K562 (cell line): ENCODE measurements around the gene KAZALD1. TPM values are rescaled to one million over a fixed set of nuclear protein-coding genes. Genes with fewer than 3 reads are reported as not detected.
A peak's percentile ranks its signal among the peaks of the same experiment; 100 is the strongest.

ENCODE experiments used
- ATAC-seq: fragments of 200-7000 bp; cut with Tn5 transposase; 3 replicates; pipeline ENCODE4 v1.9.1; 2020; ENCODE audit warnings: moderate library complexity
- BruUV-seq: library from RNA; stranded (reverse); fragments of 400-500 nt; replicated peaks from 2 replicates; lab custom pipeline; 2021; lab: Mats Ljungman, UMichigan
- CTCF ChIA-PET: fragments of 300-600 bp; formaldehyde crosslinking; extraction: SDS; loops from one replicate; lab custom pipeline; 2021; ENCODE audit warnings: low intra/inter-chr PET ratio; lab: Yijun Ruan, JAX
- POLR2A ChIA-PET: fragments of 300-600, 350-650 bp; sonication (Branson Sonifier 250); formaldehyde crosslinking; extraction: SDS; loops from one replicate; lab custom pipeline; 2021; ENCODE audit warnings: antibody characterized with exemption, inconsistent platforms; lab: Yijun Ruan, JAX
- DNase-seq, 4 experiments: peaks; one replicate each; pipeline versions ENCODE4 v3.0.0 to v3.0.0-alpha.2; 2011 to 2018; ENCODE audit warnings: low spot score in 3 of 4, mixed read lengths in 3 of 4; ENCODE audit errors: extremely low read depth in 1 of 4
- FAIRE-seq: peaks from 2 replicates; lab custom pipeline; 2011; peaks lifted over from hg19 to GRCh38; lab: Jason Lieb, UNC
- H2AFZ ChIP-seq: 2 replicates; pipeline ENCODE4 v1.6.0; 2011; ENCODE audit warnings: low read depth, low read length, control low read depth, inconsistent platforms
- H3K27ac ChIP-seq: fragments of 200-600 bp; 3 replicates; pipeline ENCODE4 v1.8.0; 2011; ENCODE audit warnings: low read depth, mild to moderate bottlenecking, control low read depth, inconsistent platforms, low read length, moderate library complexity, mixed read lengths; ENCODE audit errors: extremely low read depth
- H3K27me3 ChIP-seq, 2 experiments: fragments of 300-600 bp in 1 of 2; 2 replicates in 1 of 2; 3 replicates in 1 of 2; pipeline versions ENCODE4 v1.6.0 to v1.8.0; 2011; ENCODE audit warnings: inconsistent platforms in 2 of 2, low read length in 2 of 2, mild to moderate bottlenecking in 1 of 2, mixed read lengths in 1 of 2, moderate library complexity in 1 of 2; ENCODE audit not compliant: control insufficient read depth in 2 of 2, insufficient read depth in 2 of 2
- H3K36me3 ChIP-seq: fragments of 300-600 bp; 3 replicates; pipeline ENCODE4 v1.8.0; 2011; ENCODE audit warnings: mild to moderate bottlenecking, low read length, inconsistent platforms; ENCODE audit not compliant: control insufficient read depth, insufficient read depth
- H3K4me1 ChIP-seq, 2 experiments: fragments of 200-600 bp in 1 of 2; replicated peaks in 1 of 2; 2 replicates in 1 of 2; 3 replicates in 1 of 2; pipeline versions ENCODE4 v1.5.1 to v1.8.0; 2011; ENCODE audit warnings: inconsistent platforms in 2 of 2, low read length in 2 of 2, mild to moderate bottlenecking in 1 of 2, mixed read lengths in 1 of 2, moderate library complexity in 1 of 2; ENCODE audit not compliant: control insufficient read depth in 2 of 2, insufficient read depth in 2 of 2
- H3K4me2 ChIP-seq: 2 replicates; pipeline ENCODE4 v1.6.1; 2011; ENCODE audit warnings: low read length, control low read depth, inconsistent platforms, mixed read lengths; ENCODE audit not compliant: insufficient read depth
- H3K4me3 ChIP-seq: fragments of 200-600 bp; sonication (generic), shearing (Covaris generic); 2 replicates; pipeline ENCODE4 v1.5.1; 2016; ENCODE audit warnings: control low read depth, inconsistent platforms
- H3K79me2 ChIP-seq: fragments of 200-600 bp; 3 replicates; pipeline ENCODE4 v1.8.0; 2011; ENCODE audit warnings: low read length, inconsistent platforms; ENCODE audit not compliant: control insufficient read depth, insufficient read depth
- H3K9ac ChIP-seq, 2 experiments: 2 replicates each; pipeline versions ENCODE4 v1.6.0 to v1.6.1; 2011; ENCODE audit warnings: low read depth in 2 of 2, low read length in 2 of 2, control low read depth in 1 of 2, inconsistent platforms in 1 of 2, mild to moderate bottlenecking in 1 of 2, mixed read lengths in 1 of 2; ENCODE audit not compliant: insufficient read depth in 1 of 2
- H3K9me1 ChIP-seq: one replicate; pipeline ENCODE4 v1.6.0; 2011; ENCODE audit warnings: inconsistent platforms, mild to moderate bottlenecking, low read length, moderate library complexity; ENCODE audit not compliant: control insufficient read depth, insufficient read depth
- H3K9me3 ChIP-seq: replicated peaks from 2 replicates; pipeline ENCODE4 v1.5.1; 2011; ENCODE audit warnings: low read depth, low read length, inconsistent platforms; ENCODE audit not compliant: control insufficient read depth, insufficient read depth
- H4K20me1 ChIP-seq: replicated peaks from 2 replicates; pipeline ENCODE4 v1.6.1; 2011; ENCODE audit warnings: low read length, inconsistent platforms, mixed read lengths; ENCODE audit not compliant: control insufficient read depth, insufficient read depth
- BRF1 ChIP-seq: IDR thresholded peaks from 3 replicates; pipeline ENCODE4 v1.6.1; 2011; ENCODE audit warnings: borderline replicate concordance, mild to moderate bottlenecking; ENCODE audit not compliant: insufficient read length; ENCODE audit errors: extremely low read depth
- CEBPB ChIP-seq: fragments of 450-650 bp; IDR thresholded peaks from 2 replicates; pipeline ENCODE4 v1.6.1; 2016; ENCODE audit warnings: missing genetic modification characterization, missing compliant biosample characterization
- FIP1L1 ChIP-seq: fragments of 200-400 bp; formaldehyde crosslinking; IDR thresholded peaks from 2 replicates; pipeline ENCODE4 v1.6.1; 2018; ENCODE audit warnings: mild to moderate bottlenecking, low read depth, low read length; ENCODE audit not compliant: poor library complexity, severe bottlenecking
- FOXA1 ChIP-seq: fragments of 450-650 bp; IDR thresholded peaks from 2 replicates; pipeline ENCODE4 v1.6.1; 2016; ENCODE audit warnings: mild to moderate bottlenecking, borderline replicate concordance
- KLF6 ChIP-seq: fragments of 250-450 bp; sonication (Bioruptor Pico); IDR thresholded peaks from 2 replicates; pipeline ENCODE4 v1.4.0; 2020; ENCODE audit warnings: mild to moderate bottlenecking, moderate library complexity, borderline replicate concordance
- RBM17 ChIP-seq: fragments of 200-400 bp; formaldehyde crosslinking; IDR thresholded peaks from 2 replicates; pipeline ENCODE4 v1.6.1; 2017; ENCODE audit warnings: low read depth, mild to moderate bottlenecking, low read length, borderline replicate concordance
- RNF219 ChIP-seq: fragments of 250-450 bp; sonication (Bioruptor Pico); IDR thresholded peaks from 2 replicates; pipeline ENCODE4 v1.5.0; 2022; ENCODE audit warnings: mild to moderate bottlenecking
- SMAD1 ChIP-seq: fragments of 150-350 bp; IDR thresholded peaks from 2 replicates; pipeline ENCODE4 v1.6.1; 2014; ENCODE audit warnings: low read length, low read depth; ENCODE audit not compliant: partially characterized antibody
- SMARCA5 ChIP-seq: fragments of 450-650 bp; IDR thresholded peaks from 2 replicates; pipeline ENCODE4 v1.6.1; 2016
- ZNF121 ChIP-seq: sonication (generic); formaldehyde crosslinking; conservative IDR thresholded peaks from 2 replicates; pipeline ENCODE4 v1.8.0; 2022; ENCODE audit warnings: missing genetic modification reagents
- ZNF274 ChIP-seq: IDR thresholded peaks from 2 replicates; pipeline ENCODE4 v1.6.1; 2011; ENCODE audit warnings: low read depth, mild to moderate bottlenecking, low read length, moderate library complexity, borderline replicate concordance
- ZNF444 ChIP-seq: fragments of 250-450 bp; sonication (Bioruptor Pico); IDR thresholded peaks from 2 replicates; pipeline ENCODE4 v1.4.0; 2020; ENCODE audit warnings: mild to moderate bottlenecking, moderate library complexity
- ZNF512 ChIP-seq: IDR thresholded peaks from 2 replicates; pipeline ENCODE4 v1.6.1; 2016; ENCODE audit warnings: missing genetic modification characterization, missing compliant biosample characterization
- ZNF764 ChIP-seq: fragments of 250-450 bp; sonication (Bioruptor Pico); IDR thresholded peaks from 2 replicates; pipeline ENCODE4 v1.4.0; 2020; ENCODE audit warnings: low read depth, mild to moderate bottlenecking, moderate library complexity
- WGBS: fragments of 100-300 bp; shearing (Covaris generic); methylation state at CpG from one replicate; pipeline ENCODE4 v1.1.6; 2016; ENCODE audit warnings: low coverage, mixed read lengths; ENCODE audit not compliant: insufficient coverage; ENCODE audit errors: missing lambda C conversion rate; 5-methylcytosine and 5-hydroxymethylcytosine counted together
- in situ Hi-C: fragments of 300-500 bp; cut with MboI; formaldehyde crosslinking; loops from 4 replicates; pipeline ENCODE4 v1.15.0; 2018; ENCODE audit warnings: inconsistent platforms, mixed read lengths
- intact Hi-C: fragments of 100-400 bp; cut with micrococcal nuclease; formaldehyde crosslinking; loops from 2 replicates; pipeline ENCODE4 v1.14.2; 2022
- polyA plus RNA-seq, 8 experiments: library from polyadenylated mRNA; depleted of rRNA in 4 of 8; stranded (reverse) in 5 of 8; unstranded in 3 of 8; fragments of >200 nt; fragmentation: Nextera tagmentation in 2 of 8; fragmentation: Illumina TruSeq in 1 of 8; extraction: Ambion mirVana in 2 of 8; extraction: Trizol in 1 of 8; gene quantifications; 2 replicates each; pipeline versions ENCODE4 v1.2.1 to v1.2.3, GENCODE V29; 2011 to 2014; ENCODE audit warnings: inconsistent platforms in 1 of 8, missing spikeins in 1 of 8
- total RNA-seq, 7 experiments: library from RNA; depleted of rRNA in 6 of 7; stranded (reverse); fragments of >200 nt in 6 of 7; fragmentation: Illumina TruSeq in 2 of 7; extraction: Trizol in 2 of 7; gene quantifications; 2 replicates each; pipeline versions ENCODE4 v1.2.1 to v1.2.3, GENCODE V29; 2011 to 2021; ENCODE audit warnings: low replicate concordance in 1 of 7

Gene KAZALD1
- total and polyA plus RNA-seq, 9 of the 15 experiments (the other 6 are each of a cell fraction or from before 2014, with no cell fraction given), result 0.15 to 10.0 (median 4.9) TPM

GRCh38 chr10:101040851-101041250 is 20.9 kb upstream of the KAZALD1 start:
- Histone ChIP-seq H2AFZ (no peak overlapping the region), H3K27ac (no peak overlapping the region), H3K27me3 (no peaks in the 10 kb centered on the region), H4K20me1 (no peaks in the 10 kb centered on the region), H3K79me2 (no peaks in the 10 kb centered on the region), H3K9ac (peak overlapping the region in 1 of 2 experiments; percentile 3; a peak in 1 of 4 replicates), H3K9me3 (no peaks in the 10 kb centered on the region), H3K36me3 (no peaks in the 10 kb centered on the region), H3K4me1 (peaks cover 9 to 11% of the 10 kb centered on the region in 2 experiments), H3K4me2 (no peak overlapping the region), H3K4me3 (no peak overlapping the region), H3K9me1 (no peaks in the 10 kb centered on the region)
- CTCF ChIA-PET, result interaction anchor here (0.6 to 3.7 kb wide), 6 partner anchors 9 to 101 kb away, joined by 3 to 37 read pairs (median 5); no protein-coding TSS in a partner anchor
- no peak for DNase-seq
- no TSS peak for BruUV-seq
- ATAC-seq, result no peak
- in situ Hi-C loops, result no loop called here
- FAIRE-seq, result no peak
- WGBS, result 14% methylated on average over 1 of the region's 2 CpGs
- POLR2A ChIA-PET, result interaction anchor here (1.0 to 1.5 kb wide), 2 partner anchors 10 to 21 kb away, joined by 3 to 5 read pairs; partner anchors contain the start of genes KAZALD1, PDZD7 and SFXN3
- intact Hi-C loops, result loop anchor here (2.0 to 5.0 kb wide), 2 partner anchors 101 to 172 kb away; no protein-coding TSS in a partner anchor
- TF ChIP-seq FIP1L1, result no peak
- TF ChIP-seq ZNF512 (tag), result no peak
- no peak for TF ChIP-seq ZNF121 (CRISPR knock-in tag)
- no peak for TF ChIP-seq BRF1
- TF ChIP-seq FOXA1, result no peak
- TF ChIP-seq KLF6 (CRISPR knock-in tag), result no peak
- no peak for TF ChIP-seq CEBPB (tag)
- TF ChIP-seq SMAD1, result no peak
- TF ChIP-seq ZNF764 (CRISPR knock-in tag), result no peak
- no peak for TF ChIP-seq ZNF444
- TF ChIP-seq RBM17, result no peak
- TF ChIP-seq SMARCA5, result no peak
- TF ChIP-seq ZNF274, result no peak
- no peak for TF ChIP-seq RNF219 (CRISPR knock-in tag)
